ENCODE measurements around the gene CDC42BPB. TPM values are rescaled to one million over a fixed set of nuclear protein-coding genes. Genes with fewer than 3 reads are reported as not detected.

CDC42BPB gene
- total RNA-seq, 1 donor from 2014 or later, result 50.1 TPM

DNA sequence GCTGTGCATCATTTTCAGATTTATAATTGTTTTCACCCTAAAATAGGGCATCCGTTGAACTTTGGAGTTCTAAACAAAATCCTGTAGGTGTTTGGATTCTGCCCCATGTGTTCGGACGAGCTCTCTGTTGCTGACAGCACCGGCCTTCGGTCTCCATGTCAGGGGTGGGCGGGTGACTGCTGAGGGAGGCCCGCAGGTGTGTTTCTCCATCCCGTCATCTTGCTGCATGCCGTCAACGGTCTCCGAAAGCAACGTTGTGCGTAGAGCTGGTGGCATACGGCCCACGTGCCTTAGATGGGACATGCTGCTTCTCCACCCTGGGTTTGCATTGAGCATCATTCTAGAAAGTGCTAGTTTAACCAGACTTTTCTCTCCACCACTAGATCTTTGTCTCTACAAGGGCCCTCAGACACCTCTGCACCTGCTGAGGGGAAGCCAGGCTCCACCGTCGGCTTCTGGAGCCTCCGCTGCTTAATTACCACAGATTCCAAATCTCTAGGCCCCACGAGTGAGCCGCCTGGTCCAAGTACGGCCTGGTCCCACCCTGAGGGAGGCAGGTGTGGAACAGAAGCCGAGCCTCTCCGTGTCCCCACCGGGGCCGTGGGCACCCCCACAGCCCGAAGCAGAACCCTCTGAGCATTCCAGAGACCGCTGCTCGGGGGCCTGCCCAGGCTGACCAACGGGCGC is 150.6 kb downstream of the CDC42BPB start:
- H3K27me3 ChIP-seq (ENCODE audit: control insufficient read depth in 3 of 3, insufficient read depth in 3 of 3, low read length in 3 of 3), result no peaks in the 10 kb centered on the region
- no peak overlapping the region for H3K4me3 ChIP-seq (ENCODE audit: low read length in 3 of 3)
- H3K36me3 ChIP-seq (ENCODE audit: control insufficient read depth in 3 of 3, insufficient read depth in 3 of 3, low read length in 3 of 3), result peaks cover 4 to 8% (median 7%) of the 10 kb centered on the region in 3 donors
- H3K4me1 ChIP-seq (ENCODE audit: control insufficient read depth in 3 of 3, insufficient read depth in 3 of 3, low read length in 3 of 3), result no peaks in the 10 kb centered on the region
- no peak overlapping the region for H3K27ac ChIP-seq (ENCODE audit: low read depth, low read length)
- no peaks in the 10 kb centered on the region for H3K9me3 ChIP-seq (ENCODE audit: control insufficient read depth in 3 of 3, low read length in 3 of 3)
- H3K9ac ChIP-seq (ENCODE audit: low read depth in 1 of 3, low read length in 3 of 3), result no peak overlapping the region

- H3K36me3 ChIP-seq (ENCODE audit: control insufficient read depth in 3 of 3, insufficient read depth in 3 of 3, low read length in 3 of 3), result peaks cover 4 to 8% (median 7%) of the 10 kb centered on the region in 3 donors
- no peak overlapping the region for H3K9ac ChIP-seq (ENCODE audit: low read depth in 1 of 3, low read length in 3 of 3)
Measured at GRCh38 chr14:102905116-102906108, 151.9 kb downstream of the CDC42BPB start.

GRCh38 chr14:102903889-102904512 is 153.3 kb downstream of the CDC42BPB start:
- no peak overlapping the region for H3K27ac ChIP-seq (ENCODE audit: low read depth, low read length)
- H3K4me3 ChIP-seq (ENCODE audit: low read length in 3 of 3), result no peak overlapping the region
- H3K27me3 ChIP-seq (ENCODE audit: control insufficient read depth in 3 of 3, insufficient read depth in 3 of 3, low read length in 3 of 3), result no peaks in the 10 kb centered on the region
- H3K9ac ChIP-seq (ENCODE audit: low read depth in 1 of 3, low read length in 3 of 3), result no peak overlapping the region
- no peaks in the 10 kb centered on the region for H3K4me1 ChIP-seq (ENCODE audit: control insufficient read depth in 3 of 3, insufficient read depth in 3 of 3, low read length in 3 of 3)
- H3K9me3 ChIP-seq (ENCODE audit: control insufficient read depth in 3 of 3, low read length in 3 of 3), result no peaks in the 10 kb centered on the region
- peaks cover 4 to 8% (median 8%) of the 10 kb centered on the region in 3 donors for H3K36me3 ChIP-seq (ENCODE audit: control insufficient read depth in 3 of 3, insufficient read depth in 3 of 3, low read length in 3 of 3)

More at GRCh38 chr14:102905116-102906108, 151.9 kb downstream of the CDC42BPB start:
- H3K4me3 ChIP-seq (ENCODE audit: low read length in 3 of 3), result no peak overlapping the region
- no peaks in the 10 kb centered on the region for H3K4me1 ChIP-seq (ENCODE audit: control insufficient read depth in 3 of 3, insufficient read depth in 3 of 3, low read length in 3 of 3)
- H3K27ac ChIP-seq (ENCODE audit: low read depth, low read length), result no peak overlapping the region
- H3K9me3 ChIP-seq (ENCODE audit: control insufficient read depth in 3 of 3, low read length in 3 of 3), result no peaks in the 10 kb centered on the region
- no peaks in the 10 kb centered on the region for H3K27me3 ChIP-seq (ENCODE audit: control insufficient read depth in 3 of 3, insufficient read depth in 3 of 3, low read length in 3 of 3)

DNA sequence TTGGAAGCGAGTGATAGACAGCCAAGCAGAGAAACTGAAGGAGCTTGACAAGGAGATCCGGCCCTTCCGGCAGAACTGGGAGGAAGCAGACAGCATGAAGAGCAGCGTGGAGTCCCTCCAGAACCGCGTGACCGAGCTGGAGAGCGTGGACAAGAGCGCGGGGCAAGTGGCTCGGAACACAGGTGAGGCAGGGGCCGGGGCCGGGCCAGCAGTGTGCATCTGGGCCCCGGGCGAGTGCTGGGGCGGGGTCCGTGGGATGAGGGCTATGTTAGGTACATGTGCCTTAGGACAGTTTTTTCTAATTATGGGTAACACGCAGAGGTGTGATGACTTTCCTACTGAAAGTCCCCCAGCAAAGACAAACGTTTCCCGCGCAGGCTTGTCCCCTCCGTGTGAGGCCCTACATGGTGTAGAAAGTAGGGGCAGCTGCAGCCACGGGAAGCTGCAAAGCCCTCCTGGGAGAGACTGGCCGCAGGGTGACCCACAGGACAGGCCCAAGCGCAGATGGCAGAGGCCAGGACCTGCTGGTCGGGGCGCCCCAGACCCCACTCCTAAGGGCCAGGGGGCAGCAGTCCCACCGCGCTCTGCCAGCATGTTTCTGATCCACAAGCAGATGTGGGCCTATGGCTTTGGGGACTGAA is 154.0 kb downstream of the CDC42BPB start:
- Histone ChIP-seq H3K9me3 (ENCODE audit: control insufficient read depth in 3 of 3, low read length in 3 of 3) (no peaks in the 10 kb centered on the region), H3K27me3 (ENCODE audit: control insufficient read depth in 3 of 3, insufficient read depth in 3 of 3, low read length in 3 of 3) (no peaks in the 10 kb centered on the region), H3K27ac (ENCODE audit: low read depth, low read length) (no peak overlapping the region), H3K4me1 (ENCODE audit: control insufficient read depth in 3 of 3, insufficient read depth in 3 of 3, low read length in 3 of 3) (no peaks in the 10 kb centered on the region), H3K36me3 (ENCODE audit: control insufficient read depth in 3 of 3, insufficient read depth in 3 of 3, low read length in 3 of 3) (peaks cover 4 to 9% (median 8%) of the 10 kb centered on the region in 3 donors), H3K4me3 (ENCODE audit: low read length in 3 of 3) (no peak overlapping the region), H3K9ac (ENCODE audit: low read depth in 1 of 3, low read length in 3 of 3) (no peak overlapping the region)

DNA sequence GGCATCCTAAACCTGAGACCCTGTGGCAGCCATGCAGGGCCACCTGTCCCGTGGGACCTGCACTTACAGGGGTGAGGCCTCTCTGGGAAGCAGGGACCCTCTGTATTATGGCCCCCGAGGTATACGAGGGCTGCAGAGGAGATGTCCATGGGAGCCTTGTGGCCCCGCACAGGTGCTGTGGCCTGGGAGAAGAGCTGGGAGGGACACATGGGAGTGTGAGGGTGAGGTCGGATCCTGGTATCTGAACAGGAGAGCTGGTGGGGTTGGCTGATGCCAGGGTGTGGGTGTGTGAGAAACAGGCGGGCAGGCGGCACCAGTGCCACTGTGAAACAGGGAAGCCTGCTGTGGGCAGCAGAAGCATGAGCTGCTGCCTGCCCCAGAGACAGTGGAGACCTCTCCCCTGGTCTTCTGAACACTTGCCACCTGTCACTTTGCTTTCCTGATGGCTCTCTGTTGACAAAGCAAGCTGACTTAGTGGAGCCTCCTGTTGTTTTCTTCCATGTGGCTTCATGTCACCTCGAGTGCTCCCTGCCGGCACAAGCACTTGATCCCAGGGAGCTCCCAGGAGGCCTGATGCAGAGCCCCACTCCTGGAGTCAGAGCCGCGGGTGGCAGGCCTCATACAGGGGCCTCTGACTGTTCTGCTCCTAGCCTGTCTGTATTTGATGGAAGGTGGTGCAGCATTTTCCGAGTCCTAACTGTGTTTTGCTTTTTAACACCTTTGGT is 154.7 kb downstream of the CDC42BPB start:
- no peaks in the 10 kb centered on the region for H3K4me1 ChIP-seq (ENCODE audit: control insufficient read depth in 3 of 3, insufficient read depth in 3 of 3, low read length in 3 of 3)
- no peak overlapping the region for H3K27ac ChIP-seq (ENCODE audit: low read depth, low read length)
- no peaks in the 10 kb centered on the region for H3K27me3 ChIP-seq (ENCODE audit: control insufficient read depth in 3 of 3, insufficient read depth in 3 of 3, low read length in 3 of 3)
- H3K36me3 ChIP-seq (ENCODE audit: control insufficient read depth in 3 of 3, insufficient read depth in 3 of 3, low read length in 3 of 3), result peaks cover 4 to 12% (median 8%) of the 10 kb centered on the region in 3 donors
- no peak overlapping the region for H3K4me3 ChIP-seq (ENCODE audit: low read length in 3 of 3)
- no peaks in the 10 kb centered on the region for H3K9me3 ChIP-seq (ENCODE audit: control insufficient read depth in 3 of 3, low read length in 3 of 3)
- H3K9ac ChIP-seq (ENCODE audit: low read depth in 1 of 3, low read length in 3 of 3), result no peak overlapping the region

DNA sequence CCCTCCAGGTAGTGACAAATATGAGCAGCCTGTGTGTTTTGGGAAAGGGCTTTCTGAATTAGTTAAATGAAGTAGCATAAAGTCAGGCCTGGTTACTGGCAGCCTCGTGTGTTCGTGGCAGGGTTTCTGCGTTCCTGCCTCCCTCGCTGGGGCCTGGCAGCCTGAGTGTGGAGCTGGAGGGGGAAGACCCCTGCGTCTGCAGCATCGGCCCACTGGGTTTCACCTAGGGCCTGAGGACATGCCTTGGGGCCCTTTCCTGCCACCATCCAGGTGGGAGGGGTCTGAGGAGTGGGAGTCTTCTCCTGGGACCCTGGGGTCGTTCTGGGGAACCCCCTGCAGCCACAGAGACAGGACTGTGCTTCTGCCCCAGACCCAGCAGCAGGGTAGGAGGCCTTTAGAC is 155.3 kb downstream of the CDC42BPB start:
- H3K9ac ChIP-seq (ENCODE audit: low read depth in 1 of 3, low read length in 3 of 3), result no peak overlapping the region
- no peak overlapping the region for H3K4me3 ChIP-seq (ENCODE audit: low read length in 3 of 3)
- peaks cover 4 to 12% (median 8%) of the 10 kb centered on the region in 3 donors for H3K36me3 ChIP-seq (ENCODE audit: control insufficient read depth in 3 of 3, insufficient read depth in 3 of 3, low read length in 3 of 3)
- no peak overlapping the region for H3K27ac ChIP-seq (ENCODE audit: low read depth, low read length)
- H3K27me3 ChIP-seq (ENCODE audit: control insufficient read depth in 3 of 3, insufficient read depth in 3 of 3, low read length in 3 of 3), result no peaks in the 10 kb centered on the region
- no peaks in the 10 kb centered on the region for H3K9me3 ChIP-seq (ENCODE audit: control insufficient read depth in 3 of 3, low read length in 3 of 3)
- H3K4me1 ChIP-seq (ENCODE audit: control insufficient read depth in 3 of 3, insufficient read depth in 3 of 3, low read length in 3 of 3), result no peaks in the 10 kb centered on the region

DNA sequence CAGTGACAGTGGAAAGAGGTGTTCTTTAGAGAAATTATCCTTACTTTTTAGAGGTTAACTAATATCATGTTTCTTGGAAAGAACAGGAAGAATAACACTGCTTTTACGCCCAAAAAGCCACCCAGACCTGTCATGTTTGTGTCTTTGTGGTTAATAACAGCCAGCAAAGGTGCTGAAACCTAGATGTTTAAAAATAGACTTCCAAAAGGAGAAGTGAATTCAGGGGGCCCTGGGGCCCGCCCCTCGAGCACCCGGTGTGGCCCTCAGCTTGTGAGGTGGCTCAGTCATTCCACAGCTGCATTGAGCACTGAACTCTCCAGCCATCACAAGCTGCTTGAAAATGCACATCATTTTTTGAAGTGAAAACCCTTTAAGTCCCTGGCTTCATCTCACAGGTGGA is 155.7 kb downstream of the CDC42BPB start:
- Histone ChIP-seq H3K4me3 (ENCODE audit: low read length in 3 of 3) (no peak overlapping the region), H3K9ac (ENCODE audit: low read depth in 1 of 3, low read length in 3 of 3) (no peak overlapping the region), H3K9me3 (ENCODE audit: control insufficient read depth in 3 of 3, low read length in 3 of 3) (no peaks in the 10 kb centered on the region), H3K27me3 (ENCODE audit: control insufficient read depth in 3 of 3, insufficient read depth in 3 of 3, low read length in 3 of 3) (no peaks in the 10 kb centered on the region), H3K27ac (ENCODE audit: low read depth, low read length) (no peak overlapping the region), H3K4me1 (ENCODE audit: control insufficient read depth in 3 of 3, insufficient read depth in 3 of 3, low read length in 3 of 3) (no peaks in the 10 kb centered on the region), H3K36me3 (ENCODE audit: control insufficient read depth in 3 of 3, insufficient read depth in 3 of 3, low read length in 3 of 3) (peaks cover 4 to 12% (median 8%) of the 10 kb centered on the region in 3 donors)

GRCh38 chr14:102900631-102901571 is 156.4 kb downstream of the CDC42BPB start:
- Histone ChIP-seq H3K4me3 (ENCODE audit: low read length in 3 of 3) (no peak overlapping the region), H3K4me1 (ENCODE audit: control insufficient read depth in 3 of 3, insufficient read depth in 3 of 3, low read length in 3 of 3) (no peaks in the 10 kb centered on the region), H3K9ac (ENCODE audit: low read depth in 1 of 3, low read length in 3 of 3) (no peak overlapping the region), H3K27ac (ENCODE audit: low read depth, low read length) (no peak overlapping the region), H3K27me3 (ENCODE audit: control insufficient read depth in 3 of 3, insufficient read depth in 3 of 3, low read length in 3 of 3) (no peaks in the 10 kb centered on the region), H3K9me3 (ENCODE audit: control insufficient read depth in 3 of 3, low read length in 3 of 3) (no peaks in the 10 kb centered on the region), H3K36me3 (ENCODE audit: control insufficient read depth in 3 of 3, insufficient read depth in 3 of 3, low read length in 3 of 3) (peaks cover 4 to 12% (median 8%) of the 10 kb centered on the region in 3 donors)
